HG03064 (cell line): ENCODE measurements around the gene DOCK9.

Source experiments
- ATAC-seq: cut with Tn5 transposase; IDR thresholded peaks from one replicate; pipeline ENCODE4 v1.9.1; 2021; ENCODE audit warnings: low read depth; ENCODE audit not compliant: unreplicated experiment

Gene DOCK9

DNA sequence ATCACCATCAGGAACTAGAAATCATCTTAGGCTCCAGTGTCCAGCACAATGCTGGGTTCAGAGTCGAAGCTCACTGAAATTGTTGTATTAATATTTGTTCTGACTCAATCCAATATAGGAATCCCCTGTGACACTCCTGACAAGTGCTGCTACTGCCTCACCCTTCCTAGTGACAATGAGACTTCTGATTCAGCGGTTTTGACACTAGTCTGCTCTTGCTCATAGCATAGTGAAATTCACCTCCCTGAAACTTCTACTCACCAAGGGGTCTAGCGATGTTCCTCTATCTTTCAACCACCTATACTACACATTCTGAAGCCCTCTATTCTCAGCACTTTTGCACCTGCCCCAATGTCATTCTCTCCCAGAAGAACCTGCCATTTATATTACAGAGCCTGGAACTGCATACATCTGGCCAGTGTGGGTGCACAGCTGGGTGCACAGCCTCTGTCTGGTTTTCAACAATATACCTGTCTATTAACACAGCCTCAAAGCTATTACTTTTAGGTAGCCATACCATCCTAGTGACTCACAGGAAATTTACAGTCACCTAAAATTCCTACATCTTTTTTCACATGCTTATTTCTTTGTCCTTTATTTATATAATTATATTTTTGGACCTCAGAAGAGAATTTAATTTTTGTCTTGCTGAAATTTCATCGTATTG is 88.3 kb downstream of the DOCK9 start:
- no peak for ATAC-seq

DNA sequence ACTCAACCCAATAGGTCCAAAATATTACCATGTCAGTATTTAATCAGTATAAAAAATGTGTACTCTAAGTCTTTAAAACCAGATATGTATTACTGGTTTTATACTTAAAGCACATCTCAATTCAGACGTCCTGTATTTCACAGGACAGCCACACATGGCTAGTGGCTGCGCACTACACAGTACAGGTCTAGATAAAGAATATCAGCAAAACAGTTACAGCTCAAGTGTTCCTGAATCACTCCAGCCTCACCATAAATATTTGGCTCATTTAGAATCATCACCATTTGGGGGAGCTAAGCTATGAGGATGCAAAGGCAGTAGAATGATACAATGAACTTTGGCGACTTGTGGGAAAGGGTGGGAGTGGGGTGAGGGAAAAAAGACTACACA is 89.0 kb downstream of the DOCK9 start:
- no peak for ATAC-seq

DNA sequence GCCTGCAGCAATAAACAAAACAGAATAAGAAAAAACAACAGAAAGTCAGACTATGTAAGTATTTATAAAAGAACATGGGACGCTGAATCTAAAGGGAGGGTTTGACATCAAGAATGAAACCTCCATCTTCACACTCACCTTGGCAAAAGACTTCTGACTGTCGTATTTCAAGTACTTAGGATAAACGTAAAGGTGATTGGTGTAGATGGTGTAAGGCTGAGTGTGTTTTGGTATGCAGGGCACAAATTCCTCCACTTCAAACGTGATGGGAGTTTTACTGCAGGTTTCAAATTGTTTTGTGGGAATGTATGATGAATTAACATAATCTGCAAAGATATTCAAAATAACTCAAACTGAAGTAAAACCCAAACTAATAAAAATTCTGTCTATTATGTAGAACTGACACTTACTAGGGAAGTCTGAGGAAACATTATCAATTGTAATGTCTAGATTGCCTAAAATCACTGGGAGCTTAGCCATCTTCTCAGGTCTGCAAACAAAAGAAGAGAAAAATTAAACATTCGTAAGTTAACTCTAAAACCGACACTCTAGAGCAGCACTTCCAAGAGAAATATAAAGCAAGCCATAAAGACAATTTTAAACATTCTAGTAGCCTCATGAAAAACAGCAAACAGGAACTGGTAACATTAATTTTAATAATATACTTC is 89.5 kb downstream of the DOCK9 start:
- no peak for ATAC-seq

DNA sequence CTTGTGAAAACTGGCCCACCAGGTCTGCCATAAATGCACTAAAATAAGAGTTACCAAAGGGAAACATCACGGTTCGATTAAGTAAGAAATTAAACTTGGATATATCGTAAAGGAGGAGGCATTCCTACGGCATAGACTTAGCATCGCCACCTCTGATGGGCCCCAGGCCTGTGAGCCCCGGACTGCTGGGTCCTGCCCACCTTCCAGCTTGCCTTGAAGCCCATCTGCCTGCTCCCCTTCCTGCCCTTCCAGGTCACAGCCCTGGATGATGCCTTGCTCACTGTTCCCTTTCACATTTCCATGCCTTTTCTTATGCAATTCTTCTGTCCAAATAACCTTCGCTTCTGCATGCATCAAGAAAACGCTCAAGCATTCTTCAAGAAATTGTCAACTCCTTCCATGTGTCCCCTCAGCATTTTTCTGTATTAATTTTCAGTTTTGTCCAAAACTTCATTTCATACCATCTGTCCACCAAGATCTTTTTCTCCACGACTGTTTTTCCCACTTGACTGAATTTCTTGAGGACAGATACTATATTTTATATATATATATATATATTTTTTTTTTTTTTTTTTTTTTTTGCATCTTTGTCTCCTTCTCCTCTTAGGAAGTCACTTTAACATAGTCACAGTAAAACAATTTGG is 91.2 kb downstream of the DOCK9 start:
- ATAC-seq, result no peak

DNA sequence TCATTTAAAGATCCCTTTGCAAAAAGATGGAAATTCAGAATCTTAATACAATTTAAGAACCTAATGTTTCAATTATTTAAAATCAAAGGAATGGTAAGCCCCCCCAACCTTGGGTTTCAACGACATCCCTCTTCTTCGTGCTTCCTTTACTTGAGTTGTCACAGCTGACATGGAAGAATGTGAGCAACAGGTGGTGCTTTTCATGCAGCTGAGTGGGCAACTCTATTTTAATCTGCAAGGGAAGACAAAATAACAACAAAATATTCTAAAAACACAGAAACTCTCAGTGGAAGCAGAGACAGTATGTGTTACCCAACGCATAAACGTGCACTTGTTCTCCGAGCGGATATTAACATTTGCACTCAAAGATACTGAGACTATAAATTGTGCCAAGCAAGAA is 92.3 kb downstream of the DOCK9 start:
- ATAC-seq, result no peak

DNA sequence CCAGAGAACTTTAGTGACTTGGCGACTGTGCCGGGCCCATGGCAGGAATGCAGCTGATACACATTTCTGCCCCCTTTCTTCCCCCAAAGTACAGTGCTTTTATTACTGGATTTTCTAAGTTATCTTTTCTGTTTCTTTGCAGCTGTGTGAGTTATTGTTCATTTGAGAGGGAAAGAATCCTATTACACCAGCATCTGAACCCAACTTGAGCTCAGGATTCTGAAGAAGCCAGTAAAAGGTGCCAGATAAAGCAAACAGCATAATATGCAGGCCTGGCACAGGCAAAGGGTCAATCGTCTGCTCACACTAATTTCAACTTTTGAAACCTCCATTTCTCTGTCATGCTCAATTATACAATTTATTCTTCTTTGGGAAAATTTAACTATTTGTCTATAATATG is 93.9 kb downstream of the DOCK9 start:
- no peak for ATAC-seq

DNA sequence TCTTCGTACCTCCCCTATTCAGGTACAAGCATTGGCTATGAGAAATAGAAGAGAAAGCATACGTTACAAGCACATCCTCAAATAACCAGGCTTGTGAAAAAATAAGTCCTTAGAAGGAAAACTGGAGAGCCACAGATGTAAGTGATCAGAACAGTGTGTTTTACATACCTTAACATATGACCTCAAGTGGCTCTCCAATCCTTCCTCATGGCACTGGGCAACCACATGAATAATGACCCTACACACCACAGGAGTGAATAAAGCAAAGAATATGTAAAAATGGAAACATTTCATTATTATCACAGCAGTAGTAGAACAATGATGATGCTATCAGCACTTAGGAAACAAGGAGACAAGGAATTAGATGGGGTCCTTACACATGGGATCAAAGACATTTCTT is 96.5 kb downstream of the DOCK9 start:
- no peak for ATAC-seq

DNA sequence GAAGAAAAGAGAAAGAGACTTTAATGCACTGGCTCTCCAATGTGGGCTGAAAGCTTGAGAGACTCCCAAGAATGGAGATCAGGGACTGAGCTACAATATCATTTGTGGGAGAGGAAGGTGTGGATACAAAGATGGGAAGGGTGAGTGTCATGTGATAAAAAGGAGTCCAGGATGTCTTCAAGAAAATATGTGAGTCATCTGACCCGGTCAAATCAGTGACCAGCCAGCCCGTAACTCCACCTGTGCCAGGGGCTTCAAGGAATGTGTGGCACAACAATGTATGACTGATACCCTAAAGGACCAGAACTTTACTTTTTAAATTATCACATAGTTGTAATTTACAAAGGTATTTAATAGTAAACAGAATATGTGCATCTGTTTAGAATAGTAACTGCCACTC is 97.2 kb downstream of the DOCK9 start:
- ATAC-seq, result no peak

DNA sequence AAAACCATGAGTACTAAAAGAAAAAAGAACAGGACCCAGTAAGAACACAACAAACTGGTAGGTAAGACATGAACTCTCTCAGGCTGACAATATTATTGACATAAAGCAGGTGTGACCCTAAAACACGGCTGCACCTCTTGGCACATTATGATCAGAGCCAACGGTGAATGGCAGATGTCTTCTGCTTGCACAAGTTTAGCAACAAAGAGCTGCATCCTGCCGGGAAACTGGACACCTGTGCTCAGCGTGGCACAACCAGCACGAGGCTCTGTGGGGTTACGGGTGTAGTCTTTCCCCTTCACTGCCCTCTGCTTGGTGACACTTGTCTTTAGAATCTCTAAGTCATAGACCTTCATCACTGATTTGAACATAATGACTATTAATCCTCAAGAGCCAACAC is 97.9 kb downstream of the DOCK9 start:
- ATAC-seq, result no peak

DNA sequence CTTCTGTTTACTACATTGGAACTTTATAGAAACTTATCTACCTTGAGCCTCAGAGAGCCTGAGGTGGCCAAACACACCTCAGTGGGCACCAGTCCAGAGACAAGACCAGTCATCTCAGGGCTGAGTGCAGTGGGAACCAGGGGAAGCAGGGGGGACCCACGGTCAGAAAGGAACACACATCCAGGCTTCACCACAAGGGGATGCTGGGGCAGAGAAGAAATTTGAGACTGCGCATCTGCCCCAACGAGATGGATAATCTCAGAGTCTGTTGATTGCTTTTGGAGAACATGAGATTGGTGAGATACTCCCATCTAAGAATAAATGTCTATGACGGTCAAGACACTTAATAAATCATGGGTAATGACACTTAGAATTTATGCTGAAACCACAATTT is 98.7 kb downstream of the DOCK9 start:
- ATAC-seq, result no peak

DNA sequence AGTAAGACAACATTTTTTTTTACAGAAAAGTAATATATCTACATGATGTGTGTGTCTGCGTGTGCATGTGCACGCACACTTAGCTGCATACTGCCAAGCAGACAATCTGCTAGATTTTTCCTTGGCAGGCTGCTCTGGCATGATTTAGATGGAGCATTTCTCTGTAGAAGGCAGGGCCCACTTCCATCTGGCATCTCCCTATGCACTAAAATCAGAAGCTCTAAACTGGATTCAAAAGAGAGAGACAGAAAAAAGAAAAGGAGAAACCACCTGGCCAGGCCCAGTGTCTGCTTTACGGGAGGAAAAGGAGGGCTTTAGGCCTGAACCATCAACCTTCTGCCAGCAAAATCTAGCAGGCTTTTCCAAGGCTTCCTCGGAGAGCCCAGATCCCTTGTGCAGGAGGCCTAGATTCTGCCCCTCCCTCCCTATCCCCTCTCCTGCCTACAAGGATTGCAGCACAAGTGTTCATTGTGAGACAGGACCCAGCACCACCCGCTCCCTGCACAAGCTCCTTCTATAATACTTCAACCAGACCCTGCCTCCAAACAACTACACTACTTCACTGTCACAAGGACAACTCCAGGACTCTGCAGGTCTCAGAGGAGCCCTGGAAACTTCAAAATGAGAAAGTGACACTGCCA is 99.3 kb downstream of the DOCK9 start:
- no peak for ATAC-seq

DNA sequence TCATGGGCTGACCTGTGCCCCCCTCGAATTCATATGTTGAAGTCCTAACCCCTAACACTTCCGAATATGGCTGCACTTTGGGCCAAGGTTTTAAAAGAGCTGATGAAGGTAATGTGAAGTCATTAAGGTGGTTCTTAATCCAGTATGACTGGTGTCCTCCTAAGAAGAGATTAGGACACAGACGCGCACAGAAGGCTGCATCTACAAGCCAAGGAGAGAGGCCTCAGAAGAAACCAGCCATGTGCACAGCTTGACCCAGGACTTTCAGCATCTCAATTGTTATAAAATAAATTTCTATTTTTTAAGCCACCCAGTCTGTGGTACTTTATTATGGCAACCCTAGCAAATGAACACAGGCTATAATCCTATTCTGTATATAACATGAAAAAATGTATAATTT is 99.9 kb downstream of the DOCK9 start:
- ATAC-seq, result no peak

DNA sequence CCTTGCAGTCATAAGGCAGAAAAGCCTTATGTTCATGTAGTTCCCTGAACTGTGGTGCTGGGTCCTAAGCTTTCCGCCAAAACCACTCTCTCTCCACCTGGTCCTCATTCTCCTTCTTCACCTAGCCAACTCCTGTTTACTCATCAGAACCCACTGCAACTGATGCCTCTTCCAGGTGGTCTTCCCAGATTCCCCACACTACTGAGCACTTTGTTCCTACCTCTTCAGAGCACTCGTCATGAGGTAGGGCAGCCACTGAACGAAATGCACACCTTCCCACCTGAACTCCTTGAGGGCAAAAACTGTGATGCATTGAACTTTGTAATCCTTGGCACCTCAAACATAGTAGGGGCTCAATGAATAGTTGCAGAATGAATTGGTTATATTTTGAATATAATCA is 100.4 kb downstream of the DOCK9 start:
- no peak for ATAC-seq

DNA sequence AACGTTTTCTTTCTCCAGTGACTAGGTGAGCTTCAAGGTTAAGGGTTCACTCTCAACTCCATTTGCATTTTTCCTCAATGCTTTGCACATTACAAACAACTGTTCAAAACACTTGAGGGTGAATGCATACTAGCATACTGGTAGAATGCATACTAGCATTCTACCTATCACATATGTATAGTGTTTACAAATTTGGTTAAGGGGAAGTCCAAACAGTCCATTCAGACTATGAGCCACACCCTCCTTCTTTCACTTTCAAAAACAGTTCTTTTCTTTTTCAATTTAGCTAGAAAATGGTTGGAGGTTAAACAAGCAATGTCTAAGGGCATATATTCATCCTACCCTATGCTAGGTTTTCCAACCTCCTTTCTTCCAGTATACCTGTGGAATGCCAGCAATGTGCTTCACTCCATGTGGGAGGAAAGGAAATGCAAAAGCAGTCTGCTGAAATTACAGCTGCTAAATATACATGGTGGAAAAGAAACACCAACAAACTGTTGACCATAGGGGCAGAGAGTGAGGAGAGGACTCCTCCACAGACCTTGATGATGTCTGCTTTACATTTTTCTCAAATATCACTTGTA is 102.6 kb downstream of the DOCK9 start:
- peak; percentile 82 for ATAC-seq

DNA sequence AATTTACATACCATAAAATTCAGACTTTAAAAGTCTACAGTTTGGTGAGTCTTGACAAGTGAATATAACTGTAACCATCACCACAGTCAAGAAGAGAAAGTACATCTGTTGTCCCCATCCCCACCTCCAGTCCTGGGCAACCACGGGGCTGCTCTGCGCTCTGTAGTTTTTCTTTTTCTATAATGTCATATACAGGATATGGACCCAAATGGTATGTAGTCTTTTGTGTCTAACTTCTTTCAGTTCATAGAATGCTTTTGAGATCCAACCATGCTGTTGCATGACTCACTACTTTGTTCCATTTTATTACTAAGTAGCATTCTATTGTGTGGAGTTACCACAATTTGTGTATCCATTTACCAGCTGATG is 103.9 kb downstream of the DOCK9 start:
- ATAC-seq, result no peak

DNA sequence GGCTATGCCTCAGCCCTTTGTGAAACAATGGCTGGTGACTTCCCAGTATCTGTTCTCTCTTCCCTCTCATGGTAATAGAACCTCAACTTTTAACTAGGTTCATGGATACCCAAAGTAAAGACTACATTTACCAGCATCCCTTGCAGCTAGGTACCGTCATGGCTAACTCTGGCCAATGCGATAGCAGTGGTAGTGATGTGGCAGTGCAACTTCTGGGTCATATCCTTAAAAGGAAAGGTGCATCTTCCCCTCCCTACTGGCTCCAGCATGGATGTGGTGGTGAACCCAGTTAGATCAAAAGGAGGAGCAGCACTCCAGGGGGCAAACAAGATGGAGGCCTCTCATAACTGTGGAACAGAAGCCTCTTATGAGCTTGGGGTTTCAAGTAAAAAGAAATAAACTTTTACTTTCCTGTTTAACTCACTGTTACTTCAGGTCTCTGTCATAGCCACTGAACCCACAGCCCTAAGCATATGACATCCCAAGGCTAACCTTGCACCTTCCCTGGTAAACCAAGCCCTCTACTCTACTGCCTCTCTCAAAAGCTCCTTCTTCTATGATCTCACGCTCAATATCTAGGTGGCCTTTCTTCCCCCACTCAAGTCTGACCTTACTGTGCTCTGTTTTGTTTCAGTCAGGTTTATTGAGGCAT is 104.4 kb downstream of the DOCK9 start:
- ATAC-seq, result no peak

DNA sequence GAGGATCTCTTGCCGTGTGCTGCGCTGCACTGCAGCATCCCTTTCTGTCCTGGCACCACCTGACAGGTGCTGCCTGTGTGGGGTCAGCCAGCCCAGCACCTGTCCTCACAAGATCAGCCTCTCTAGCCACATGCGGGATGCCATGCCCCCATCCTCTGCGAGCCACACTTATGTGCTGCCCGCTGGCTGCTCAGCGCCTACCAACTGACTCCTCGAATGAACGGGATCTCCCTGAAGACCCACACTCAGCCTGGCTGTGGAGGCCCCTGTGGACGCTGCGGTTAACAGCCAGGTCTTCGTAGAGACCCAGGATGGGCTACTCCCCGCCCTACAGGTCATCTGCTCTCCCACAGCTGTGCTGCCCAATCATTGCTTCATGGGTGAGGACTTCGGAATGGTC is 106.1 kb downstream of the DOCK9 start:
- ATAC-seq, result no peak

DNA sequence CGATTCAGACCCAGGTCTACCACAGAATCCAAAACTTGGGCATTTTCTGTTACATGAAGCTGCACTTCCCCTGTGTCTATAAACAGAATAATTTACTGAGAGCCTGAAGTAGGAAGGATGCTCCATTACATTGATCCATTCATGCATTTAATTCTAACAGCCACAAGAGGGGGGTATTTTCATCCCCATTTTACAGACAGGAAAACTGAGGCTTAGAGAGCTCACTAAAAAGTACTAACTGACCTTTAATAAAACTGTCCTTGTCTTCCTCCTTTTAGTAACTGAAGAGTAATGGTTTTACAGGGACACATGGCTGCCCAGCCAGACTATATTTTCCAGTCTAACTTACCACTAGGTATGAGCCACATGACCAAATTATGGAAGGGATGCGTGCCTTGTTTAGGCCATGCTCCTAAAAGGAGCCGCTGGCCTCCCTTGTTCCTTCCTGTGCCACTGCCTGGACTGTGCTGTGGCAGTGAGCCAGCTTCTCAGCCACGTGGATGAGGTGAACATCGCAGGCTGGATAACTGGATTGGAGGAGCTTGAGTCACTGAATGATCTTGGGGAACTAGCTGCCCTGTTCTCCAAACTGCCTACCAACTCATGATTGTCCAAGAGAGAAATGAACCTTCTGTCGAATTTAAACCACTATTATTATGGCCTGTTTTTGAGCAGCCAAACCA is 108.3 kb downstream of the DOCK9 start:
- no peak for ATAC-seq

DNA sequence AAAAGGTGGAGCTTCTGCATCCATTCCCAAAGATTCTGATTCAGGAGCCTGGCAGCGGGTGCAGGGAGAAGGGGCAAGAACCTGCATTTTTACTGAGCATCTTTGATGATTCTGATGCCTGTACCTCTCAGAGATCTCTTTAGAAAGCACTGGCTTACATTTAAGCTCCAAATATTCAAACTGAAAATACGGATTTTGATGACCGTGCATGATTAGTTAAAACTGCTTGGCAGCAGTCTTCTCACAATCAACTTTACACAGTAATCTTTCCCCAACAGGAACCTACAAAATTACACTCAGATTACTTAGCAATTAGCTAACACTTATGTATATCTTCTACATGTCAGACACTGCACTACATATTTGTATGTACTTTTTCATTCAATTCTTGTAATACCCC is 108.9 kb downstream of the DOCK9 start:
- no peak for ATAC-seq

DNA sequence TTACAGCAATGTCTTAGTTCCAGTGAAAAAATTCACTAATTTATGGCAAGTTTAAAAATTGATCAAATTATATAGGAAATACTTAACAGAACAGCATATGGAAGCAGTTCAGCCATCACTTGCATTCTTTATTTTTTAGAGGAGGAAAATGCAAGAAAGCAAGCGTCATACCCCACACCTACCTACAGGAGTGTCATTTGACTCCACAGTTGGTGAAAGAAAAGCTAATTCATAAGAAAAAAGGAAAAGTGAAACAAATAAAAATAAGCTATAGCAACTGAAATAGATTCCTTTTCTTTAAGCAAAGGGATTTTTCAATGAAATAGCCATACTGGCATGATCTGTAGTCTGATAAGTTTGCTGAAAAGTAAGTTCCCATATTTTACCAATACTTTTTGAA is 111.0 kb downstream of the DOCK9 start:
- ATAC-seq, result no peak
